ENCODE data around the gene LRRC8E.

LRRC8E gene

DNA sequence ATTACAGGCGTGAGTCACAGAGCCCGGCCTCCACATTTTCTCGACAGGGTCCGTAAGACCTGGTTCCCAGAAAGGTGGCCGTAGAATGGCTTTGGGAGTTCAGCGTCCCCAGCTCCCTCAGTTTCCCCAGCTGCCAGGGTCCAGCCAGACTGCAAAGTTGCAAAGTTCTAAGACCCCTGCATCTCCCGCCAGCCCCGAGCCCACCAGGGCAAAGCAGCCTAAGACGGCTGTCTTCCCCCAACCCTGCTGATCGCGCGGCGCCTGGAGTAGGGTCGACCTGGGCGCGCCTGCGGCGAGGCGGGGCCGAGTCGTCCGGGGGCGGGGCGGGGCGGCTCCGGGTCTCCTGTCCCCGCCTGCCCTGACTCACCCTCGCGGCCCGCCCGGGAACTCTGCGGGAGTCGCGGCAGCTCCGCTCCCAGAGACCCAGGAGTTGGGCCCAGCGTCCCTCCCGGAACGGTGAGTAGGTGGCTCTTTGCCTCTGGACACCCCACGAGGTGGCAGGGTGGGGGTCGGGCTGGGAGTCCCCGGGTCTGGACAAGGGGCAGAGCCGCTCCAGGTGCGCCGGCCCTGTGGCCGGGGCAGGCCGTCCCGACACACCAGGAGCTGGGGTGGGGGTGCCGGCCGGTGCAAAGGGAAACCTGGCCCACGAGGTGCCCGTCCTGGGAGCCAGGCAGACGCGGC, at the start of gene LRRC8E:
LRRC8E (plus strand) TSS at position 366 of the 681 bp plus-strand sequence. CDS start 7,094 bp downstream, outside the sequence.
- DNase-seq = peak; percentile 51

DNA sequence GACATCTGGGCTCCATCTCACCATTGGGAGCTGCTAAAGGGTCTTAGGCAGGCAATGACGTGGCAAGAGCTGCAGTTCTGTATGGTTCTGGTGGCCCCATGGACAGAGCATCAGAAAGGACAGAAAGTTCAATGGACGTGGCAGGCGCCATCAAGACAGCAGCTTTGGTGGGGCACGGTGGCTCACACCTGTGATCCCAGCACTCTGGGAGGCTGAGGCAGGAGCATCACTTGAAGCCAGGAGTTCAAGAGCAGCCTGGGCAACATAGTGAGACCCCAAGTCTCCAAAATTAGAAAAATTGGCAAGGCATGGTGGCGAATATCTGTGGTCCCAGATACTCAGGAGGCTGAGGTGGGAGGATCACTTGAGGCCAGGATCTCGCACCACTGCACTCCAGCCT, 48.8 kb upstream of the LRRC8E start:
- DNase-seq = no peak

DNA sequence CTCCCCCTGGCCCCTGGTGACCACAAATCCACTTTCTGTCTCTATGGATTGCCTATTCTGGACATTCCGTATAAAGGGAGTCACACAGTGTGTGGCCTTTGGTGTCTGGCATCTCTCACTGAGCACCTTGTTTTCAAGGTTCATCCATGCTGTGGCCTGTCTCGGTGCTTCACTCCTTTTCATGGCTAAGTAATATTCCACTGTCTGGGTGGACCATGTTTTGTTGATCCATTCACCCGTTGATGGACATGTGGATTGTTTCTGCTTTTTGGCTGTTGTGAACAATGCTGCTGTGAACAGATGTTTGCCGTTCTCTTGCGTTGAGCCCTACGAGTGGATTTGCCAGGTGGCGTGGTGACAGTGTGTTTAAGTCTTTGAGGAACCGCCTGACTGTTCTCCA, 47.7 kb upstream of the LRRC8E start:
- DNase-seq = no peak

DNA sequence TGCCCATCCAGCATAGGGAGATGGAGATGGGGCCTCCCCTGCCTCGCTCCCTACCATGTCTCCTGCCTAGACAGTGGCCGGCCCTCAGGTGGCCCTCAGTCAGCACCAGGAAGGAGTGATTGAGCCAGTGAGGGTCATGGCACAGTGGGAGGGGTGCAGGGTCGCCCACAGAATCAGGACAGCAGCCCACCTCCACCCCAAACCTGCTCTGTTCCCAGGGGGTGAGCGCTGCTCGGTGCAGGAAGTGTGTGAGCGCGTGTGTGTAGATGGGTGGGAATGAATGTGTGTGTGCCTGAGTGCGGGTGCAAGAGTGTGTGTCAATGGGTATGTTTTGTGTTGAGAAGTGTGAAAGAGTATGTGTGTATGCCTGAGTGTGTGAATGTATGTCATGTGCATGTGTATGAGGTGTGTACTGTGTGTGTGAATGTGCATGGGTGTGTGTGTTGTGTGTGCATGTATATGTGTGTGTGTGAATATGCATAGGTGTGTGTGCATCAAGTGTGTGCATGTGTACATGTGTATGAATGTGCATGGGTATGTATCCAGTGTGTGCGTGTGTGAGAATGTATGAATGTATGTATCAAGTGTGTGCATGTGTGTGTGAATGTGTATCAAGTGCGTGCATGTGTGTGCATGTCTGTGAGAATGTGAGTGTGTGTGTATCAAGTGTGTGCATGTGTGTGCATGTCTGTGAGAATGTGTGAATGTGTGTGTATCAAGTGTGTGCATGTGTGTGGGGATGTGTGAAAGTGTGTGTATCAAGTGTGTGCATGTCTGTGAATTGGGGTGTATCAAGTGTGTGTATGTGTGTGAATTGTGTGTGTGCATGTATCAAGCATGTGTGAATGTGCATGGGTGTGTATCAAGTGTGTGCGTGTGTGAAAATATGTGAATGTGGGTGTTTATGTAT, 46.3 kb upstream of the LRRC8E start:
- no peak for DNase-seq

DNA sequence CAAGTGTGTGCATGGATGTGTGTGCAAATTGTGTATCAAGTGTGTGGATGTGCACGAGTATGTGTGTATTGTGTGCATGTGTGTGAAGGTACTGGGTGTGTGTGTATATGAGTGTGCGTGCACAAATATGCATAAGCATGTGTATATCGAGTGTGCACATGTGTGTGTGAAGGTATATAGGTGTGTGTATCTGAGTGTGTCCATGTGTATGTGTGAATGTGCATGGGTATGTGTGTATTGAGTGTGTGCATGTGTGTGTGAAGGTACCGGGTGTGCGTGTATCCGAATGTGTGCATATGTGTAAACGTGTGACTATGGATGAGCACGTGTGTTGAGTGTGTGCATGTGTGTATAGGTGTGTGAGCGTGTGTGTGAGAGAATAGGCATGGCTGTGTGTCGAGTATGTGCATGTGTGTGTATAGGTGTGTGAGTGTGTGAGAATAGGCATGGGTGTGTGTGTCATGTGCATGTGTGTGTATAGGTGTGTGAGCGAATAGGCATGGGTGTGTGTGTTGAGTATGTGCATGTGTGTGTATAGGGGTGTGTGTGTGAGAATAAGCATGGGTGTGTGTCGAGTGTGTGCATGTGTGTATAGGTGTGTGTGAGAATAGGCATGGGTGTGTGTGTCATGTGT, 45.5 kb upstream of the LRRC8E start:
- DNase-seq = no peak

DNA sequence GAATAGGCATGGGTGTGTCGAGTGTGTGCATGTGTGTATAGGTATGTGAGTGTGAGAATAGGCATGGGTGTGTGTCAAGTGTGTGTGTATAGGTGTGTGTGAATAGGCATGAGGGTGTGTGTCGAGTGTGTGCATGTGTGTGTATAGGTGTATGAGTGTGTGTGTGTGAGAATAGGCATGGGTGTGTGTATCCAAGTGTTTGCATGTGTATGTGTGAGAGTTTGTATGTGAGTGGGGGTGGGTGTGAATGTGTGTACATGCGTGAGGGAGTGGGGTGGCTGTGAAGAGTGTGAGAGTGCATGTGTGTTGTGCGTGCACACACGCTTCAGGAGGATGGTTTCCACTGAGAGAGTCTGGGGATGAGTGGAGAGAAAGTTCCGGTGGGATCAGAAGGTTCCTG, 44.8 kb upstream of the LRRC8E start:
- no peak for DNase-seq

DNA sequence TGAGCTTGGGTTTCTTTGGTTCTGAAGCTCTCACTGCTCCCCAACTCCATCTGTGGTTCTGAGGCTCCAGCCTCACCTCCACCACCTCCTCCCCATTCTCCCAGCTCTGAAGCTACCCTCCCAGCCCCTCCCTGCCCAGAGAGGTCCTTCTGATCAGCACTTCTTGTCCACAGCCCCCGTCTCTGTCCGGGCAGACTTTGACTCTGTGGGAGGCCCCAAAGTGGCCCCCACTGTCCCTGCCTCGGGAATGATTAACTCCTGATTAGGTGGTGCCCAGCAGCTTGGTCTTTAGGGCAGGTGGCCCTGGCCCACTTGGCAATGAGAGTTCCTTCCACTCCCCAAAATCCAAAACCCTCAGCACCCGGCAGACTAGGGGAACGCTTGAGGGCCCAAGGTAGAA, 43.9 kb upstream of the LRRC8E start:
- DNase-seq = no peak

DNA sequence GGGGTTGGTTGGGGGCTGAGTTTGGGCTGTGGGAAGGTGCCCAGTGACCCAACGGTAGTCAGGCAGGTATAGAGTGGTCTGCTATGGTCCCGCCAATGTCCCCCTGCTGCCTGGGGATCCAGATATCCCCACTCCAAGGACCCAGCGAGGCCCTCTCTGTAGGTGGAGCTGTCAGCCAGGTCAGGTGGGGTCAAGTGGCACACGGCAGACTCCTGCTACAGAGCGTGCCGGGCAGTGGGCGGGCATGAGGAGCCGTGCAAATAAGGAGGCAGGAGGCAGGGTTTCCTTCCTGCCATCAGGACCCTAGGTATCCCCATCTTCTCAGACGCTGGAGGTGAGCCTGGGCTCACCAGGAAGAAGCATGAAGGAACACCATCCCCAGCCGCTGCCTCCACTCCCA, 43.4 kb upstream of the LRRC8E start:
- DNase-seq = no peak

DNA sequence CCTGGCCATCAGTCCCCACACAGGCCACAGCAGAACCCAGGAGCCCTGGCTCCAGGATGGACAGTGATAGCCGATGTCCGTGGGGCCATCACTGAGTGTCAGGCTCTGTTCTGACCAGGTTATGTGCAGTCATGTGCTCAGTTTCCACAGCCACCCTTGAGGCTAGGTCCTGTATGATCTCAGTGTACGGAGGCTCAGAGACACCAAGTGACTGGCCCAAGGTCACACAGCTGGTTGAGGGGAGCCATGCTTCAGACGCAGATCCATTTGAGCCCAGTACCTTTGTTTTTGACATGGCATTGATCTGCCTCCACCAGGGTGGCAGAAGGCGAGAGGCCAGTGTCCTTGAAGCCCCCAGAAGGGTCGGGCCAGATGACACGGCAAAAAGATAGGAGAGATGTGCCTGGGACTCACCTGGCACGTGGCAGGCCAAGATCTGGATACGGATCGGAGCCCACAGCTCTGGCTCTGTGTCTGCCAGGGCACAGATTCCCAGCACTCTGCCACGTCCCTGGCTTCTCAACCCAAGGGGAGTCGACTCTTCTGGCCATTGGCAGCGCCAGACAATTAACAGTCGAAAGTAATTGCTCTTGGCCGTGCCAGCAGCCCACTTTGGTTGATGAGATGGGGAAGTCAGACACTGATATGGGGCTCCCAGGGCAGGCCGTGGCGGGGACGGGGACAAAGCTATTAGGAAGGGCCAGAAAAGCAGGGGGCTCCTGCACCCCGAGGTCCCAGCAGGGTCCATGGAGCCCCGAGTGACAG, 42.7 kb upstream of the LRRC8E start:
- DNase-seq = no peak

DNA sequence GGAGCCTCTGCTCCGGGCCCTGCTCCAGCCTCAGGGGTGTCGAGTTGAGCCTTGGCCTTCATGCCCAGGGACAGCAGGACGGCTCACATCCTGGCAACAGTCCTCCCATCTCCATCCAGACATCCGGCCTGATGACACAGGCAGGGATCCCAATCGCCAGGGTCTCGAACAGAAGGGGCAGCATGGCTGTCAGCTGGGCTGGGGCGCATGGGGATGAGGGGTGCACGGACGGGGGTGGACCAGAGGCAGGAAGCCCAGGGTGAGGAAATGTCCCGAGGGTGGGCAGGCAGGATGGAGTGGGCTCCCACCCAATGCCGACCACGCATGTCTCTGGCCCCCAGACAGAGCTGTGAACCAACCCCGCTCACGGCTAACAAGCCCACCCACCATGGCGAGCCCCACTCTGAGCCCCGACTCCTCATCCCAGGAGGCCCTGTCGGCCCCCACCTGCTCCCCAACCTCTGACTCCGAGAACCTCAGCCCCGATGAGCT, 42.1 kb upstream of the LRRC8E start:
- no peak for DNase-seq

DNA sequence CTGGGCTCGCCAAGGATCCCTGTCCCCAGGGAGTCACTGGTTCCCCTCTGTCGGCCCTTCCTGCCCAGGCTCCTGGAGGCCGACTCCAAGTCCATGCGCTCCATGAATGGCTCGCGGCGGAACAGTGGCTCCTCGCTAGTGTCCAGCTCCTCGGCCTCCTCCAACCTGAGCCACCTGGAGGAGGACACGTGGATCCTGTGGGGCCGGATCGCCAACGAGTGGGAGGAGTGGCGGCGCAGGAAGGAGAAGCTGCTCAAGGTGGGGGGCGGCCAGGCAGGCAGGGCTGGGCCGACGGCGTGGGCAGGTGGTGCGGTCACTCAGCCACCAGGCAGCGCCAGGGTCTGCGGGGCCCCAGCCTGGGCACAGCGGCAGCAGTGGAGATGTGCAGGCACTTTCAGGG, 40.6 kb upstream of the LRRC8E start:
- no peak for DNase-seq

DNA sequence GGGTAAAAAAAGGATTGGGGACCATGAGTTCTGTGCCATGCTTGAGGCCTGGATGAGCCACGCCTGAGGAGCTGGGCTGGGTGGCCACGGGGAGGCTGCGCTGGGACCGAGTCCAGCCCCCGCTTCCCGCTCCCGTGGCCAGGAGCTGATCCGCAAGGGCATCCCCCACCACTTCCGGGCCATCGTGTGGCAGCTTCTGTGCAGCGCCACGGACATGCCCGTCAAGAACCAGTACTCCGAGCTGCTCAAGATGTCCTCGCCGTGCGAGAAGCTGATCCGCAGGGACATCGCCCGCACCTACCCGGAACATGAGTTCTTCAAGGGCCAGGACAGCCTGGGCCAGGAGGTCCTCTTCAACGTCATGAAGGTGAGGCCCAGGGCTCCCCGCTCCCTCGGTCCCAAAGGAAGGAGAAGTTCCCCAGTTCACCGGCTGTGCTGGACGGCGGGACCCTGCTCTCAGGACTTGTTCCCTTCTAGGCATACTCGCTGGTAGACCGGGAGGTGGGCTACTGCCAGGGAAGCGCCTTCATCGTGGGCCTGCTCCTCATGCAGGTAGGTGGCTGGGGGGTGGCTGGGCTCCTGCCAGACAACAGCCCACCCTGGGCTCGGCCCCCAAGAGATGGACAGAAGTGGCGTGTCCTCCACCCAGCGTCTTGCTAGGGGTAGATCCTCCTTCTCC, 39.4 kb upstream of the LRRC8E start:
- no peak for DNase-seq

DNA sequence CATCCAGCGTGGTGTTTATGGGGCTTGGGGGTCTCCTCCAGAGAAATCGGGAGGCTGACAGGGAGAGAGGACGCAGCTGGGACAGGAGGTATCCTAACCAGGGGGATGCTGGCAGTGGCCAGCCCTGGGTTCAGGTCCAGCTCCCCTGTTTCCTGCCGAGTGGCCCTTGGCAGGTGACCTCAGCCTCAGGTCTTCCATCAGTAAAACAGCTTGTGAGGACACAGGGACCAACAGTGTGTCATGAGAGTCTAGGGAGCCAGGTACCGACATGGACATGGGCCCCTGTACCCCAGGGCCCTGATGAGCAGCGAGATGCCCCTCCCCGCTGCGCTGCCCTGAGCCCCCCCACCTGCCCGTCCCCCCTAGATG, 38.7 kb upstream of the LRRC8E start:
- no peak for DNase-seq

DNA sequence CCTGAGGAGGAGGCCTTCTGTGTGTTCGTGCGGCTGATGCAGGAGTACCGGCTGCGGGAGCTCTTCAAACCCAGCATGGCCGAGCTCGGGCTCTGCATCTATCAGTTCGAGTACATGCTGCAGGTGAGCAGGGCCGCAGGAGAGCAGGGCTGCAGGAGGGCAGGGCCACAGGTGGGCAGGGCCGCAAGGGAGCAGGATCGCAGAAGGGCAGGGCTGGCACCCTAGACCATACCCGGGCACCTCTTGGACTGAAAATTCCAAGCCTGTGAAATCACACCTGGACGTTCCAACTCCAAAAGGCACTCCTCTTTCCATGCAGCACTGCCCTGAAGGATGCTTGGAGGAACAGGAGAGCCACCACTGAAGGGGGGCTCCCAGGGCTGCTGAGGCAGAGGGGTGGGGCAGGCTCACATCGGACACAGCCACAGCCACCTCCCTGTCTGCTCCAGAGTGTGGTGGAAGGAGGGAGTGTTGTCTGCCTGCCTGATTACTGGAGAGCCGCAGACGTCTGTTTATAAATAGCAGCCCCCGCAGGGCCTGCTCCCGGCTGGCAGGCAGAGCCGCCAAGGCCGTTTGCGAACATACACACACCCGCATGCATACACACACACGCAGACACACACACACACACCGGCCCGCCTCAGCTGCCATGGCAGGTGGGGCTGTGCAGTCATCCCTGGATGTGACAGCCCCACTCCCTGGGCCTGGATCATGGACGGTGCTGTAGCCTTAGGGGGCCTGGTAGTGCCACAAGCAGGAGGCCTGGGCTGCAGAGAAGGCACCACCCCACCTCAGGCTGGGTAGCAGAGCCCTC, 38.1 kb upstream of the LRRC8E start:
- peak; percentile 19 for DNase-seq

DNA sequence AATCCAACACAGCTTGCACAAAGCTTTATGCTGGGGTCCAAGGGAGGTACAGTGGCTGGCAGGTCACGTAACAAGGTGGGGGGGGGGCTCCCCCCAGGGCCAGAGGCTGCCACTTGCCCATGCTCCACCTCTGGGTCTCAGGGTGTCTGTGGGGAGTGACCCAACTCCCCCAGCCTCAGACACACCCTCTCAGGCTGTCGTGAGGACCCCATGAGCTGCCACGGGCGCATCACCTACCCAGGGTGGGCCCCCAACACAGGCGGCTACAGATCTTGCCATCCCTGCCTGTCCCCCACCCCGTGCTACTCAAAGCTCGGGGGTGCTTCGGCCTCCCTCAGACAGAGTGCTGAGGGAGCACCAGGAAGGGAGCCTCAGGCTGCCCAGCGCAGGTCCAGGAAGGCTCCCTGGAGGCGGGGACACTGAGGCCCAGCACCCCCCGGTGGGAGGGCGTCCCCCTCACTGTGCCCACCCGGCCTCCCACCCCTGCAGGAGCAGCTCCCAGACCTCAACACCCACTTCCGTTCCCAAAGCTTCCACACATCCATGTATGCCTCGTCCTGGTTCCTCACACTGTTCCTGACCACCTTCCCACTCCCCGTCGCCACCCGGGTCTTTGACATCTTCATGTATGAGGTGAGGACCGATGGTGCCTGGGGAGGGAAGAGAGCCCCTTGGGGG, 37.2 kb upstream of the LRRC8E start:
- no peak for DNase-seq

DNA sequence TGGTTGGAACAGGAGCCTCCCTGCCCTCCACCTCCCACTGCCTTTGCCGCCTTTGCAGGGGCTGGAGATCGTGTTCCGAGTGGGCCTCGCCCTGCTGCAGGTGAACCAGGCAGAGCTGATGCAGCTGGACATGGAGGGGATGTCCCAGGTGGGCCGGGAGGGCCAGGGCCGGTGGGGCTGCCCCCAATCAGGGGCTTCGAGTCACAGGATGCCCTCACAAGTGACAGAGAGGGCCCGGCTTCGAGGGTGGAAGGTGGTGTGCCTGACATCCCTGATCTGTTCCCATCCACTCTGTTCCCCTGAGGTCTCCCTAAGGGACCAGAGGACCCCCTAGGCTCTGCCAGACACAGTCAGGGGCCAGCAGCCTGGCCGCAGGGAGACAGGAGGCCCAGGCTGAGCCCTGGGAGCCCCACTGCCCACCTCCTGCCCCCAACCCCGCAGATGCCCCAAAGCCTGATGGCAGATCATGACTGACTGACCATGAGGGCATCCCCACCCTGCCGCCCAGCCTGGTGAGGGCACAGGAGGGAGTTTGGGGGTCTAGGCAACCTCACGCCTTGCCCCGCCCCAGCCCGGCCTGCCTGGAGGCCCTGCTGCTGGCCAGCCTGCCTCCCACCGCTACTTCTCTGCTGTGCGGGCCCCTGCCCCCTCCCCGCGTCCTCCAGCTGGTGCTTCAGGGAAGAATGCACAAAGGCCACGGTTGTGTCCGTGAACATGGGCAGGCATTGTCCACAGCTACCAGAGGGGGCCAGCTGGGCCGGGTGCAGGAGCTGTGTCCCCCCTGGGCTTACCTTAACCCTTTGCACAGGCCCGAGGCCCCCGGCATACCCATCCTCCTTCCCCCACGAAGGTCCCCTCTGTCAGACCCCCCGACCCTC, 36.4 kb upstream of the LRRC8E start:
- peak; percentile 57 for DNase-seq

DNA sequence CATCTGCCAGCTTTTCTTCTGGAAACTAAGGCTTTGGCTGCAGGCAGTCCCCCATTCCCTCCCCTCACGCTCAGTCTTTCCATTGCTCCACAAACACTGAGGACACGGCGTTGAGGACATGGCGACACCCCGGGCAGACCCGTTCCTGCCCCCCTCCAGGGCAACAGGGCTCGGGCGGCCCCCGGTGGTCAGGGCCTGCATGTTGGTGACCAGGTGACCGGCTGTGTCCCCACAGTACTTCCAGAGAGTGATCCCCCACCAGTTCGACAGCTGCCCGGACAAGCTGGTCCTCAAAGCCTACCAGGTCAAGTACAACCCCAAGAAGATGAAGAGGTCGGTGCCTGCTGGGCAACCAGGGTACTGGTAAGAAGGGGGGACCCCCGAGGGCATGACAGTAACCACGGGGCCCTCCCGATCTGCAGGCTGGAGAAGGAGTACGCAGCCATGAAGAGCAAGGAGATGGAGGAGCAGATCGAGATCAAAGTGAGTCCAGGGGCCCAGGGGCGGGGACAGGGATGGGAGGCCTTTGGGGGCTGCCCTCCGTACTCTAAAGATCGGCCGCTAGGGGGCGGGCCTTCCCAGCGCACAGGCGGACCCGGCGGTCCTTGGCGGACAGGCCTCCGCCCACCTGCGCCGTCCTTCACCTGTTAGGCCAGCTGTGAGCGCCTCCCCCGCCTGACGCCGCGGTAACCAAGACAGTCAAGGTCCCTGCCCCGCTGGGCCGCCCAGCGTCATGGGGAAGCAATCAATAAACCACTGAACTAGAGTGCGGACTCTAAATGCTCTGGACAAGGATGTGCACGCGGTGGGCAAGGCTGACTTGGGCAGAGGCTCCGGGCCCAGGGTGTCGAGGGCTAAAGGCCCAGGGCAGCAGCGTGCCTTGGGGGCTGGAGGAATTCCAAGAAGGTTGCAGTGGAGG, 35.2 kb upstream of the LRRC8E start:
- peak; percentile 91 for DNase-seq

DNA sequence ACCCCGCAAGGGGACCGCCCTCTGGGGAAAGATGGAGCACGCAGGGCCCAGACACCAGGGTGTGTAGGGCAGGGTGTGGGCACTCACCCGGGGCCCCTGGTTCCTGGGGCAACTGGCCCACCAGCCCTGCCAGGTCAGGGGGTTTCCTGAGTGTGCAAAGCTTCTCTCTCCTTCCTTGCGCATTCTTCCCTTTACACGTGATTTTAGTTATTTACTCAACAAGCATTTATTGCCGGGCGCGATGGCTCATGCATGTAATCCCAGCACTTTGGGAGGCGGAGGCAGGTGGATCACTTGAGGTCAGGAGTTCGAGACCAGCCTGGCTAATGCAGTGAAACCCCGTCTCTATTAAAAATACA, 34.6 kb upstream of the LRRC8E start:
- no peak for DNase-seq

All from eye (tissue), 1 donor.